GM12878 (cell line): ENCODE data around the gene NAXE. TPM values are rescaled to one million over a fixed set of nuclear protein-coding genes. Genes with fewer than 3 reads are reported as not detected.
A peak's percentile ranks its signal among the peaks of the same experiment; 100 is the strongest.

Source experiments
- ATF7 ChIP-seq: fragments of 450-650 bp; IDR thresholded peaks from 2 replicates; pipeline ENCODE4 v1.6.1; 2016; ENCODE audit warnings: low read depth, mild to moderate bottlenecking
- BACH1 ChIP-seq: fragments of 450-650 bp; IDR thresholded peaks from 2 replicates; pipeline ENCODE4 v1.6.1; 2017; ENCODE audit warnings: mild to moderate bottlenecking, borderline replicate concordance
- CBFB ChIP-seq: IDR thresholded peaks from 2 replicates; pipeline ENCODE4 v1.6.1; 2016; ENCODE audit warnings: antibody characterized with exemption, low read depth
- EZH2 ChIP-seq: IDR thresholded peaks from 2 replicates; pipeline ENCODE4 v1.6.1; 2012; ENCODE audit warnings: low read depth, mild to moderate bottlenecking, control low read depth, inconsistent platforms, low read length, borderline replicate concordance; ENCODE audit not compliant: control insufficient read depth
- FOXK2 ChIP-seq: fragments of 450-650 bp; IDR thresholded peaks from 2 replicates; pipeline ENCODE4 v1.6.1; 2017; ENCODE audit warnings: mild to moderate bottlenecking, moderate library complexity
- GABPA ChIP-seq: IDR thresholded peaks from 2 replicates; pipeline ENCODE4 v1.6.1; 2014; ENCODE audit warnings: antibody characterized with exemption, low read depth, mild to moderate bottlenecking, inconsistent platforms
- HDAC6 ChIP-seq: fragments of 200-600 bp; sonication (generic); IDR thresholded peaks from one replicate; pipeline ENCODE4 v1.8.0; 2017; ENCODE audit warnings: antibody characterized with exemption; ENCODE audit not compliant: unreplicated experiment
- MXI1 ChIP-seq: fragments of 150-350 bp; IDR thresholded peaks from 2 replicates; pipeline ENCODE4 v1.6.1; 2011; ENCODE audit warnings: low read depth, mild to moderate bottlenecking, inconsistent platforms, low read length, improper control_type of control experiment
- MYC ChIP-seq: IDR thresholded peaks from 2 replicates; pipeline ENCODE4 v1.6.1; 2011; ENCODE audit warnings: mild to moderate bottlenecking, low read length, moderate library complexity, inconsistent platforms; ENCODE audit not compliant: insufficient read depth, insufficient replicate concordance, insufficient read length, severe bottlenecking
- NFYB ChIP-seq: IDR thresholded peaks from 2 replicates; pipeline ENCODE4 v1.6.1; 2011; ENCODE audit warnings: low read depth, mild to moderate bottlenecking, low read length, improper control_type of control experiment, moderate library complexity; ENCODE audit not compliant: insufficient read depth
- NR2C1 ChIP-seq: fragments of 450-650 bp; IDR thresholded peaks from 2 replicates; pipeline ENCODE4 v1.6.1; 2017; ENCODE audit warnings: antibody characterized with exemption, mild to moderate bottlenecking, moderate library complexity
- PAX8 ChIP-seq: fragments of 450-650 bp; IDR thresholded peaks from 2 replicates; pipeline ENCODE4 v1.6.1; 2017; ENCODE audit warnings: mild to moderate bottlenecking, moderate library complexity
- RAD21 ChIP-seq: IDR thresholded peaks from 2 replicates; pipeline ENCODE4 v1.6.1; 2011; ENCODE audit warnings: mild to moderate bottlenecking, low read depth, low read length, moderate library complexity; ENCODE audit not compliant: insufficient read depth
- RBBP5 ChIP-seq: fragments of 200-600 bp; sonication (generic); conservative IDR thresholded peaks from 2 replicates; pipeline ENCODE4 v1.6.1; 2016
- SPI1 ChIP-seq: IDR thresholded peaks from 2 replicates; pipeline ENCODE4 v1.6.1; 2011; ENCODE audit warnings: low read depth, mild to moderate bottlenecking, low read length, moderate library complexity, borderline replicate concordance; ENCODE audit not compliant: insufficient read depth
- TAF1 ChIP-seq: IDR thresholded peaks from 2 replicates; pipeline ENCODE4 v1.6.1; 2011; ENCODE audit warnings: mild to moderate bottlenecking, low read depth, low read length, borderline replicate concordance
- TBL1XR1 ChIP-seq: IDR thresholded peaks from 2 replicates; pipeline ENCODE4 v1.6.1; 2012; ENCODE audit warnings: low read depth, low read length, improper control_type of control experiment
- YBX1 ChIP-seq: fragments of 450-650 bp; IDR thresholded peaks from 2 replicates; pipeline ENCODE4 v1.6.1; 2016; ENCODE audit warnings: antibody characterized with exemption
- ZBED1 ChIP-seq: IDR thresholded peaks from 2 replicates; pipeline ENCODE4 v1.6.1; 2016; ENCODE audit warnings: borderline replicate concordance
- ZNF24 ChIP-seq: fragments of 450-650 bp; IDR thresholded peaks from 2 replicates; pipeline ENCODE4 v1.6.1; 2017; ENCODE audit warnings: antibody characterized with exemption, mild to moderate bottlenecking
- polyA plus RNA-seq, 11 experiments: library from polyadenylated mRNA; depleted of rRNA in 4 of 11; unstranded in 6 of 11; stranded (reverse) in 5 of 11; fragments of >200 nt; fragmentation: Nextera tagmentation in 4 of 11; fragmentation: Illumina TruSeq in 1 of 11; extraction: Ambion mirVana in 4 of 11; extraction: Trizol in 1 of 11; gene quantifications; 1 replicate in 1 of 11; 2 replicates in 10 of 11; pipeline versions ENCODE4 v1.2.1 to v1.2.3, GENCODE V29; 2011 to 2016; ENCODE audit warnings: inconsistent platforms in 2 of 11, missing spikeins in 2 of 11, low read depth in 1 of 11
- total RNA-seq, 4 experiments: library from RNA; depleted of rRNA in 3 of 4; stranded (reverse); fragments of >200 nt in 3 of 4; fragmentation: Illumina TruSeq in 1 of 4; extraction: Trizol in 1 of 4; gene quantifications; 2 replicates each; pipeline versions ENCODE4 v1.2.1 to v1.2.3, GENCODE V29; 2013 to 2021
- TF ChIP-seq, protein P1 (sequence below): fragments of 450-650 bp; IDR thresholded peaks from 2 replicates; pipeline ENCODE4 v1.6.1; 2018; ENCODE audit warnings: mild to moderate bottlenecking, low read depth, moderate library complexity; ENCODE audit not compliant: partially characterized antibody
- TF ChIP-seq, protein P2 (sequence below): fragments of 450-650 bp; IDR thresholded peaks from 2 replicates; pipeline ENCODE4 v1.6.1; 2017; ENCODE audit warnings: low read depth, mild to moderate bottlenecking, moderate library complexity
- TF ChIP-seq, protein P3 (sequence below): fragments of 450-650 bp; IDR thresholded peaks from 2 replicates; pipeline ENCODE4 v1.6.1; 2017; ENCODE audit warnings: mild to moderate bottlenecking, moderate library complexity

The NAXE gene
- total and polyA plus RNA-seq, 10 of the 15 experiments (the other 5 are each of a cell fraction or from before 2014, with no cell fraction given), result 17.8 to 93.3 (median 68.8) TPM

DNA sequence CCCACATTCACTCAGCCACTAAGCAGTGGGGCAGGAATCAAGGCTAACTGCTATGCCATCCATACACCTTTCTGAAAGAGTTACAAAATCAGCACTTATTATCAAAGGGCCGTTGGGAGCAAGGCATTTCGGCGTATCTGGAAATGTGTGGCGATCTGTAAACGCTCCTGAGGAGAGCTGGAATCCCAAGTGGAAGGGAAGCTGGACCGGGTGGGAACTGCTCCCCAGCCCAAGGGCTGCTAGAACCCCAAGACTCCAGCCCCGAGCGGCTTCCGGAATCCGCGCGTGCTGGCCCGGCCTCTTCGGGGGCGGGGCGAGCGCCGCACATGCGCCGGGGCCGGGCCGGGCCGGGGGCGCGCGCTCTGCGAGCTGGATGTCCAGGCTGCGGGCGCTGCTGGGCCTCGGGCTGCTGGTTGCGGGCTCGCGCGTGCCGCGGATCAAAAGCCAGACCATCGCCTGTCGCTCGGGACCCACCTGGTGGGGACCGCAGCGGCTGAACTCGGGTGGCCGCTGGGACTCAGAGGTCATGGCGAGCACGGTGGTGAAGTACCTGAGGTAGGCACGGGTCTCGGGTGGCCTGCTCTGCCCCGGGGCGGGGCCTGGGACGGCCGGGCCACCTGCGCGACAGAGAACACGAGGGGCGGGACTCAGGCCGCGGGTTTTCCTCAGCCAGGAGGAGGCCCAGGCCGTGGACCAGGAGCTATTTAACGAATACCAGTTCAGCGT lies at the start of gene NAXE (continued):
- 0 out of 2 replicates have a peak, but pooled peaks have one; percentile 28 for TF ChIP-seq NR2C1
- TF ChIP-seq, protein P1, sequence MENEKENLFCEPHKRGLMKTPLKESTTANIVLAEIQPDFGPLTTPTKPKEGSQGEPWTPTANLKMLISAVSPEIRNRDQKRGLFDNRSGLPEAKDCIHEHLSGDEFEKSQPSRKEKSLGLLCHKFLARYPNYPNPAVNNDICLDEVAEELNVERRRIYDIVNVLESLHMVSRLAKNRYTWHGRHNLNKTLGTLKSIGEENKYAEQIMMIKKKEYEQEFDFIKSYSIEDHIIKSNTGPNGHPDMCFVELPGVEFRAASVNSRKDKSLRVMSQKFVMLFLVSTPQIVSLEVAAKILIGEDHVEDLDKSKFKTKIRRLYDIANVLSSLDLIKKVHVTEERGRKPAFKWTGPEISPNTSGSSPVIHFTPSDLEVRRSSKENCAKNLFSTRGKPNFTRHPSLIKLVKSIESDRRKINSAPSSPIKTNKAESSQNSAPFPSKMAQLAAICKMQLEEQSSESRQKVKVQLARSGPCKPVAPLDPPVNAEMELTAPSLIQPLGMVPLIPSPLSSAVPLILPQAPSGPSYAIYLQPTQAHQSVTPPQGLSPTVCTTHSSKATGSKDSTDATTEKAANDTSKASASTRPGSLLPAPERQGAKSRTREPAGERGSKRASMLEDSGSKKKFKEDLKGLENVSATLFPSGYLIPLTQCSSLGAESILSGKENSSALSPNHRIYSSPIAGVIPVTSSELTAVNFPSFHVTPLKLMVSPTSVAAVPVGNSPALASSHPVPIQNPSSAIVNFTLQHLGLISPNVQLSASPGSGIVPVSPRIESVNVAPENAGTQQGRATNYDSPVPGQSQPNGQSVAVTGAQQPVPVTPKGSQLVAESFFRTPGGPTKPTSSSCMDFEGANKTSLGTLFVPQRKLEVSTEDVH, result no peak
- peak; percentile 4; the same call in 1 of the 2 replicates for TF ChIP-seq TBL1XR1
- TF ChIP-seq SPI1, result 0 out of 2 replicates have a peak, but pooled peaks have one; percentile 5
- no peak for TF ChIP-seq MYC
- TF ChIP-seq YBX1, result no peak
- no peak; the same call in none of the 2 replicates for TF ChIP-seq MXI1
- no peak for TF ChIP-seq NFYB
- TF ChIP-seq GABPA, result no peak
- no peak for TF ChIP-seq PAX8
- TF ChIP-seq BACH1, result peak; percentile 81
- TF ChIP-seq EZH2, result no peak
- TF ChIP-seq ZBED1, result no peak
- TF ChIP-seq CBFB, result no peak
- TF ChIP-seq ZNF24, result no peak
- TF ChIP-seq, protein P2, sequence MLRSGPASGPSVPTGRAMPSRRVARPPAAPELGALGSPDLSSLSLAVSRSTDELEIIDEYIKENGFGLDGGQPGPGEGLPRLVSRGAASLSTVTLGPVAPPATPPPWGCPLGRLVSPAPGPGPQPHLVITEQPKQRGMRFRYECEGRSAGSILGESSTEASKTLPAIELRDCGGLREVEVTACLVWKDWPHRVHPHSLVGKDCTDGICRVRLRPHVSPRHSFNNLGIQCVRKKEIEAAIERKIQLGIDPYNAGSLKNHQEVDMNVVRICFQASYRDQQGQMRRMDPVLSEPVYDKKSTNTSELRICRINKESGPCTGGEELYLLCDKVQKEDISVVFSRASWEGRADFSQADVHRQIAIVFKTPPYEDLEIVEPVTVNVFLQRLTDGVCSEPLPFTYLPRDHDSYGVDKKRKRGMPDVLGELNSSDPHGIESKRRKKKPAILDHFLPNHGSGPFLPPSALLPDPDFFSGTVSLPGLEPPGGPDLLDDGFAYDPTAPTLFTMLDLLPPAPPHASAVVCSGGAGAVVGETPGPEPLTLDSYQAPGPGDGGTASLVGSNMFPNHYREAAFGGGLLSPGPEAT, result peak; percentile 42; the same call in 1 of the 2 replicates
- TF ChIP-seq, protein P3, sequence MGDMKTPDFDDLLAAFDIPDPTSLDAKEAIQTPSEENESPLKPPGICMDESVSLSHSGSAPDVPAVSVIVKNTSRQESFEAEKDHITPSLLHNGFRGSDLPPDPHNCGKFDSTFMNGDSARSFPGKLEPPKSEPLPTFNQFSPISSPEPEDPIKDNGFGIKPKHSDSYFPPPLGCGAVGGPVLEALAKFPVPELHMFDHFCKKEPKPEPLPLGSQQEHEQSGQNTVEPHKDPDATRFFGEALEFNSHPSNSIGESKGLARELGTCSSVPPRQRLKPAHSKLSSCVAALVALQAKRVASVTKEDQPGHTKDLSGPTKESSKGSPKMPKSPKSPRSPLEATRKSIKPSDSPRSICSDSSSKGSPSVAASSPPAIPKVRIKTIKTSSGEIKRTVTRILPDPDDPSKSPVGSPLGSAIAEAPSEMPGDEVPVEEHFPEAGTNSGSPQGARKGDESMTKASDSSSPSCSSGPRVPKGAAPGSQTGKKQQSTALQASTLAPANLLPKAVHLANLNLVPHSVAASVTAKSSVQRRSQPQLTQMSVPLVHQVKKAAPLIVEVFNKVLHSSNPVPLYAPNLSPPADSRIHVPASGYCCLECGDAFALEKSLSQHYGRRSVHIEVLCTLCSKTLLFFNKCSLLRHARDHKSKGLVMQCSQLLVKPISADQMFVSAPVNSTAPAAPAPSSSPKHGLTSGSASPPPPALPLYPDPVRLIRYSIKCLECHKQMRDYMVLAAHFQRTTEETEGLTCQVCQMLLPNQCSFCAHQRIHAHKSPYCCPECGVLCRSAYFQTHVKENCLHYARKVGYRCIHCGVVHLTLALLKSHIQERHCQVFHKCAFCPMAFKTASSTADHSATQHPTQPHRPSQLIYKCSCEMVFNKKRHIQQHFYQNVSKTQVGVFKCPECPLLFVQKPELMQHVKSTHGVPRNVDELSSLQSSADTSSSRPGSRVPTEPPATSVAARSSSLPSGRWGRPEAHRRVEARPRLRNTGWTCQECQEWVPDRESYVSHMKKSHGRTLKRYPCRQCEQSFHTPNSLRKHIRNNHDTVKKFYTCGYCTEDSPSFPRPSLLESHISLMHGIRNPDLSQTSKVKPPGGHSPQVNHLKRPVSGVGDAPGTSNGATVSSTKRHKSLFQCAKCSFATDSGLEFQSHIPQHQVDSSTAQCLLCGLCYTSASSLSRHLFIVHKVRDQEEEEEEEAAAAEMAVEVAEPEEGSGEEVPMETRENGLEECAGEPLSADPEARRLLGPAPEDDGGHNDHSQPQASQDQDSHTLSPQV, result no peak
- TF ChIP-seq RBBP5, result no peak
- peak; percentile 60; the same call in 1 of the 2 replicates for TF ChIP-seq TAF1
- no peak for TF ChIP-seq ATF7
- TF ChIP-seq FOXK2, result no peak
- TF ChIP-seq HDAC6, result peak; percentile 48
- TF ChIP-seq RAD21, result no peak
